Endometrial microvascular endothelial cells (primary cell): Measurements from ENCODE around the gene ARL4A. TPM values are rescaled to one million over a fixed set of nuclear protein-coding genes. Genes with fewer than 3 reads are reported as not detected.
"Not testable (repeated sequence)": the region's sequence is repeated elsewhere in the genome, so short reads cannot be mapped to it uniquely, and the experiment has no call there.

Experiments
- in situ Hi-C: cut with HindIII; loops from 2 replicates; pipeline ENCODE4 v1.10.0; 2017; ENCODE audit warnings: low sequenced_read_pairs, low pct_unique_long_range_greater_than_20kb; ENCODE audit errors: inconsistent ontology term
- total RNA-seq: library from RNA; depleted of rRNA; stranded (reverse); fragments of >200 nt; gene quantifications from one replicate; pipeline ENCODE4 v1.2.3, GENCODE V29; 2015; ENCODE audit errors: inconsistent ontology term

Gene ARL4A
- total RNA-seq, 1 donor from 2014 or later = 14.6 TPM

GRCh38 chr7:12660423-12660822 is 27.0 kb upstream of the ARL4A start:
- in situ Hi-C loops = not testable (repeated sequence)

- in situ Hi-C loops = not testable (repeated sequence)
Observed at GRCh38 chr7:12660986-12661385, 26.4 kb upstream of the ARL4A start.

- in situ Hi-C loops = no loop called here
Observed at GRCh38 chr7:12661581-12661980, 25.9 kb upstream of the ARL4A start.

- in situ Hi-C loops = no loop called here
Observed at GRCh38 chr7:12670000-12670729, 17.3 kb upstream of the ARL4A start.

- in situ Hi-C loops = no loop called here
Observed at GRCh38 chr7:12670743-12671520, 16.5 kb upstream of the ARL4A start.

GRCh38 chr7:12673436-12673835 is 14.0 kb upstream of the ARL4A start:
- in situ Hi-C loops = not testable (repeated sequence)

- in situ Hi-C loops = no loop called here
Observed at GRCh38 chr7:12674053-12674452, 13.4 kb upstream of the ARL4A start.

- in situ Hi-C loops = loop anchor here (25.0 kb wide), 1 partner anchor 587 kb away; no protein-coding TSS in a partner anchor
Observed at GRCh38 chr7:12674861-12675260, 12.6 kb upstream of the ARL4A start.

- in situ Hi-C loops = loop anchor here (25.0 kb wide), 1 partner anchor 578 kb away; no protein-coding TSS in a partner anchor
Observed at GRCh38 chr7:12683678-12684585, 3.5 kb upstream of the ARL4A start.

GRCh38 chr7:12684733-12685132 is 2.7 kb upstream of the ARL4A start:
- in situ Hi-C loops = loop anchor here (25.0 kb wide), 1 partner anchor 578 kb away; no protein-coding TSS in a partner anchor

GRCh38 chr7:12685550-12685949 is 1.9 kb upstream of the ARL4A start:
- in situ Hi-C loops = loop anchor here (25.0 kb wide), 1 partner anchor 577 kb away; no protein-coding TSS in a partner anchor

- in situ Hi-C loops = loop anchor here (25.0 kb wide), 1 partner anchor 576 kb away; no protein-coding TSS in a partner anchor
Observed at GRCh38 chr7:12686234-12686890, 1.1 kb upstream of the ARL4A start.

GRCh38 chr7:12687718-12688171 is 312 bp downstream of the ARL4A start:
- in situ Hi-C loops = loop anchor here (25.0 kb wide), 1 partner anchor 575 kb away; no protein-coding TSS in a partner anchor

- in situ Hi-C loops = loop anchor here (25.0 kb wide), 1 partner anchor 574 kb away; no protein-coding TSS in a partner anchor
Observed at GRCh38 chr7:12688485-12689170, 1.2 kb downstream of the ARL4A start.

GRCh38 chr7:12689451-12689850 is 2.0 kb downstream of the ARL4A start:
- in situ Hi-C loops = loop anchor here (25.0 kb wide), 1 partner anchor 573 kb away; no protein-coding TSS in a partner anchor

- in situ Hi-C loops = loop anchor here (25.0 kb wide), 1 partner anchor 572 kb away; no protein-coding TSS in a partner anchor
Observed at GRCh38 chr7:12690041-12690878, 2.8 kb downstream of the ARL4A start.

GRCh38 chr7:12691388-12691787 is 4.0 kb downstream of the ARL4A start:
- in situ Hi-C loops = loop anchor here (25.0 kb wide), 1 partner anchor 571 kb away; no protein-coding TSS in a partner anchor
